ENCODE results near the gene WDR48. TPM values are rescaled to one million over a fixed set of nuclear protein-coding genes. Genes with fewer than 3 reads are reported as not detected.
A peak's percentile ranks its signal among the peaks of the same experiment; 100 is the strongest.

Gene WDR48
- polyA plus RNA-seq, 3 donors from 2014 or later = 28.0 to 41.7 (median 31.2) TPM

DNA sequence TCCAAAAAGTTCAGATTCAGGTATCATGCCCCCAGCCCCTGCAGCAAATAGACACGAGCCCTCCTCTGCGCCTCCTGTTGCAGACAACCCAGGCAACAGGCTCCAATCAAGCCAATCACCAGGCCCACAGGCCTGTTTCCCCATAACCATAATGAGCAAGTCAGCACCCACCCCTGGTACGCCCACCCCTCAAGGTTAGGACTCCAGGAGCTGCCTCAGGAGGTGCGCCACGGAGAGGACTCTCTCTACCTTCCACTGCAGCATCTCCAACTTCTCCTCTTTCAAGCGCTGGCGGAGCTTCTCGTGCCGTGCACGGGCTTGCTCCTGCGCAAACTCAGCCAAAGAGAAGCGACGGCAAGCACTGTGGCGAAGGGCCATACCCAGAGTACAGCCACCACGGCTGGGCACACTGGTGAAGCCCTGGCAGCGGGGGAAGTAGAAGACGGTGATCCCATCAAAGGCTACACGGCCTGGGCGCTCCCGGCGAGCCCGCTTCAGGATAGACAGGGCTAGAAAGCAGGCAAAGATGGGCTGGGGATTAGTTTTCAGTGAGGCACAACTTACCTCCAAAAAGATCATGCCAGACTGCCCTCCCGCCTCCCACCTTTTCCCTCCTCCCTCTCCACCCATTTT, 93.0 kb downstream of the WDR48 start:
- peaks cover 53 to 87% (median 57%) of the 10 kb centered on the region in 3 donors for H3K27me3 Mint-ChIP-seq (ENCODE audit: low read depth in 3 of 3)
- H3K4me3 Mint-ChIP-seq = peak overlapping the region in 2 of 5 donors; percentile 34 to 44
- no peak for DNase-seq
- no peaks in the 10 kb centered on the region for H3K9me3 Mint-ChIP-seq
- H3K4me1 Mint-ChIP-seq = peaks cover 45 to 49% of the 10 kb centered on the region in 2 donors
- peaks cover 18 to 51% (median 21%) of the 10 kb centered on the region in 3 donors for H3K36me3 Mint-ChIP-seq
- peak overlapping the region in 3 of 6 donors; percentile 24 to 77 (median 66) for H3K27ac Mint-ChIP-seq

DNA sequence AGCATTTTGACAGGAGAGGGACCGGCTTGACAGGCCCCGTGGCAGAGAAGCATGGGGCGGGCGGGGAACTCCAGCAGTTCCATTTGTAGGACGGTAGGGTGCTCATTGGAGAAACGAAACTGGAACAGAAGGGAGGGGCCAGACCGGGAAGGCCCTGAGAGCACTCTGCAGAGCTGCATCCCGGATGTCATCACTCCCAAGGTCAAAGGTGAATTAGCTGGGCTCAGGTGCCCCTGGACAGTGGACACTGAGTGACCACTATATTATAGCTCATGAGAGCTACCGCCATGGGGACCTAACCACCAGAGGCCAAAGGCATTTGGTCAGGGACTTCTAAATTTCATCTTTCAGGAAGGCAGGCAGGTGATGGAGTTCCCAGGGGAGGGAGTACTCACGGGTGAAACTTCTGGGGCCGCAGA, 94.3 kb downstream of the WDR48 start:
- peaks cover 13 to 42% (median 21%) of the 10 kb centered on the region in 3 donors for H3K36me3 Mint-ChIP-seq
- peak overlapping the region; percentile 26 to 98 (median 83) for H3K27ac Mint-ChIP-seq
- peaks cover 55 to 94% (median 58%) of the 10 kb centered on the region in 3 donors for H3K27me3 Mint-ChIP-seq (ENCODE audit: low read depth in 3 of 3)
- H3K4me1 Mint-ChIP-seq = peaks cover 57 to 61% of the 10 kb centered on the region in 2 donors
- DNase-seq = no peak
- no peaks in the 10 kb centered on the region for H3K9me3 Mint-ChIP-seq
- H3K4me3 Mint-ChIP-seq = peak overlapping the region; percentile 71 to 87 (median 77)

Other genes with a start within 250 kb of the WDR48 start
- gene SCN10A, start 235.8 kb upstream of the WDR48 start, polyA plus RNA-seq = not detected
- not detected for gene SCN11A, start 72 bp upstream of the WDR48 start, polyA plus RNA-seq
- 1 to 10 TPM; 5.3 to 7.8 (median 5.4) TPM for gene GORASP1, start 55.6 kb downstream of the WDR48 start, polyA plus RNA-seq
- gene TTC21A, start 55.7 kb downstream of the WDR48 start, polyA plus RNA-seq = under 1 TPM in 2 of 3 donors, not detected in 1; 0.39 to 0.45 TPM
- 10 to 100 TPM; 42.1 to 46.6 (median 43.4) TPM for gene CSRNP1, start 101.6 kb downstream of the WDR48 start, polyA plus RNA-seq
- under 1 TPM in 2 of 3 donors, not detected in 1; 0.03 to 0.27 TPM for gene XIRP1, start 140.6 kb downstream of the WDR48 start, polyA plus RNA-seq
- gene CX3CR1, start 228.0 kb downstream of the WDR48 start, polyA plus RNA-seq = 1,000 to 10,000 TPM in 1 of 3 donors, 100 to 1,000 TPM in 2; 338 to 1,281 (median 522) TPM

Measured in immature natural killer cell (primary cell).